ENCODE data around the gene HPSE.

Gene HPSE

DNA sequence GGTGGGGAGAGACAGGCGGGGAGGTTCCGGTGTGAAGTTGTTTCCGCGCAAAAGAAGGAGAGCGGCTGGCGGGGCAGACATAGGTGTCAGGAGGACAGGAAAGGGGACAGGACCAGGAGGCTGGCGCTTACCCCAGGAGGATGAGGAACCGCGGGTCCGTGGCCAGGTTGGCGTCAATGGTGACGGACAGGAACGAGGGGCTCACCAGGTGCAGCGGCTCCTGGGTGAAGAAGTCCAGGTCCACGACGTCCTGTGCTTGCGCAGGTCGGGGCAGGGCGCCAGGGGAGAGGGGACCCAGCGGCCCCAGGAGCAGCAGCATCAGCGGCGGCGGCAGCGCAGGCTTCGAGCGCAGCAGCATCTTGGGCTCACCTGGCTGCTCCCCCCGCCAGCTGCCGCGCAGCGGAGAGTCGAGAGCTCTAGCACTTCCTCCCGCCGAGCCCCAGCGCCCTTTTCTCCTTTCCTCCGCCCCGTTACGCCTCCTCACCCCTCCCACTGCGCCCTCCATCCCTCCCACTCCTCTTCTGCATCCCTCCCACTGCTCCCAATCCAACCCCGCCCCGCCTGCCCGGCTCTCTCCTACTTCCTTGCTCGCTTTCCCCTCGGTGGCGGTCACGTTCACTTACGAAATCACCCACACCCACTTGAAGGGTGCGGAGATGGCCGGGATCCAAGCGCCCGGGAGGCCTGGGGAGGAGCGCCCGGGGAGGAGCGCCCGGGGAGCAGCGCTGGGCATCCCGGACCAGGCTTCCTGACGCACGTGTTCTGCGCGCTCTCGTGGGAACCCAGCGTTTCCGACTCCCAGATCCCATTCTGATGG is at the start of gene HPSE:
HPSE (minus strand) TSS at position 424 of the 817 bp plus-strand sequence; CDS start at position 358, 66 bp downstream.
- peaks cover 5% of the 10 kb centered on the region for H3K9me3 ChIP-seq (ENCODE audit: severe bottlenecking)
- no peak for TF ChIP-seq CTCF (IDR thresholded peaks at IDR 0.05; ENCODE audit: low read depth, low read length)
- H3K36me3 ChIP-seq, result no peaks in the 10 kb centered on the region
- no peaks in the 10 kb centered on the region for H3K27me3 ChIP-seq (ENCODE audit: insufficient read depth, low read depth, severe bottlenecking)
- no peak within 1 kb of the TSS for H3K27ac ChIP-seq
- H3K4me3 ChIP-seq (ENCODE audit: low read depth, low read length), result peak within 1 kb of the TSS; percentile 48
- DNase-seq, result peak; percentile 88

GRCh38 chr4:83382850-83383249 is 48.2 kb upstream of the HPSE start:
- H3K27me3 ChIP-seq (ENCODE audit: insufficient read depth, low read depth, severe bottlenecking), result no peaks in the 10 kb centered on the region
- no peak overlapping the region for H3K27ac ChIP-seq

DNA sequence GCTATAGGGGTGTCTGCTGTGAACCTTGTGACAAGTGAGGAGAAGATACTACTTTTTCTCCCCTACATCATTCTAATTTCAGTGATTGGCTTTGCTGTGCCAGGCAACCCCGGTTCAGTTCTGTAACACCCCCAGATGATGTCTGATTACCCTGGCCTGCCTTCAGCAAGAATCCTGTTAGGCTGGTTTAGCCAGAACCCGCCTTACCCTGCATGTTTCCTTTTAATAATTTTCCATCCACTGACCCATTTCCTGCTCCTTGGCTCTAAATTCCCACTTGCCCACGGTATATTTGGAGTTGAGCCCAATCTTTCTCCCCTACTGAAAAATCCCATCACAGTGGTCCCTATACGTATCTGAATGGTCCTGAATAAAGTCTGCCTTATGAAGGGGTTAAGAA is 46.5 kb upstream of the HPSE start:
- H3K27me3 ChIP-seq (ENCODE audit: insufficient read depth, low read depth, severe bottlenecking), result no peaks in the 10 kb centered on the region
- peaks cover 6% of the 10 kb centered on the region for H3K9me3 ChIP-seq (ENCODE audit: severe bottlenecking)
- H3K36me3 ChIP-seq, result no peaks in the 10 kb centered on the region
- H3K27ac ChIP-seq, result no peak overlapping the region
- H3K4me3 ChIP-seq (ENCODE audit: low read depth, low read length), result no peak overlapping the region
- no peak for TF ChIP-seq CTCF (IDR thresholded peaks at IDR 0.05; ENCODE audit: low read depth, low read length)
- no peak for DNase-seq

More at GRCh38 chr4:83382850-83383249, 48.2 kb upstream of the HPSE start:
- Histone ChIP-seq H3K9me3 (ENCODE audit: severe bottlenecking) (peaks cover 6% of the 10 kb centered on the region), H3K4me3 (ENCODE audit: low read depth, low read length) (no peak overlapping the region), H3K36me3 (no peaks in the 10 kb centered on the region)
- TF ChIP-seq CTCF (IDR thresholded peaks at IDR 0.05; ENCODE audit: low read depth, low read length), result no peak
- no peak for DNase-seq

DNA sequence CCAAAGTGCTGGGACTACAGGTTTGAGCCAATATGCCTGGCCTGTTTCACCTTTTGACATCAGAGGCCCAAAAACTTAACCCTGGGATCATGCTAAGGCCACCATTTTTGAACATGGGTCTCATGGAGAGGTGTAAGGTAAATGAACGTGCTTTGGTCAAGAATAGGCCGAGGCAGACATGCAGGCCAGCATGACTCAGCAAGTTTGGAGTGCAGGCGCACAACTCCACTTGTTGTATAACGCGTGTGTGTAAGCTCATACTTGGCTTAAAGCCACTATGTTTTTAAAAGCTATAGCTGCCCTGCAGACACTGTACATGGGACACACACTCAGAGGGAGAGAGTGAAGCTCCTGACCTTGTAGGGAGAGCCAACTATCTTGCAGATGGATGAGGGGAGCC is 43.8 kb upstream of the HPSE start:
- H3K27ac ChIP-seq, result no peak overlapping the region
- peak; percentile 16 for DNase-seq
- no peaks in the 10 kb centered on the region for H3K36me3 ChIP-seq
- no peak overlapping the region for H3K4me3 ChIP-seq (ENCODE audit: low read depth, low read length)
- no peaks in the 10 kb centered on the region for H3K27me3 ChIP-seq (ENCODE audit: insufficient read depth, low read depth, severe bottlenecking)
- no peak for TF ChIP-seq CTCF (IDR thresholded peaks at IDR 0.05; ENCODE audit: low read depth, low read length)
- peaks cover 6% of the 10 kb centered on the region for H3K9me3 ChIP-seq (ENCODE audit: severe bottlenecking)

DNA sequence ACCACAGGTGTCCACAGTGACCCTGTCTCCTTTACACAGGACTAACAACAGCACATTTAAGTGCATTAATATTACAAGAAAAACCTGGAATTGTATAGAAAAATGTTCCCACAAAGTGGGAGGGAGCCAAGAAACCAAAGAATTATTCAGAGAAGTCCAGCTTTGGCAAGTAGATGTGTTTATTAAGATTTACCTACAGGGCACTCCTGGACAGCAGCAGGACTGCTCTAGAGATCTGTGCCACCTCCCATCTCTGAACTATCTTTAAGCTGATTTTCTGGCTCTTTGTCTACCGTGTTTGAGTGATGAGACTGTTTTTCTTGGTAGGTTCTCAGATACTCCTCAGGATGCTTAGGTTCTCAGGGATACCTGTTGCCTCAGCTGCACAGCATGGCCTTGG is 38.3 kb upstream of the HPSE start:
- Histone ChIP-seq H3K4me3 (ENCODE audit: low read depth, low read length) (no peak overlapping the region), H3K9me3 (ENCODE audit: severe bottlenecking) (no peaks in the 10 kb centered on the region), H3K27ac (no peak overlapping the region), H3K36me3 (no peaks in the 10 kb centered on the region), H3K27me3 (ENCODE audit: insufficient read depth, low read depth, severe bottlenecking) (no peaks in the 10 kb centered on the region)
- DNase-seq, result no peak
- TF ChIP-seq CTCF (IDR thresholded peaks at IDR 0.05; ENCODE audit: low read depth, low read length), result no peak

GRCh38 chr4:83371936-83372335 is 37.3 kb upstream of the HPSE start:
- DNase-seq, result no peak
- no peak overlapping the region for H3K4me3 ChIP-seq (ENCODE audit: low read depth, low read length)
- no peak for TF ChIP-seq CTCF (IDR thresholded peaks at IDR 0.05; ENCODE audit: low read depth, low read length)
- no peaks in the 10 kb centered on the region for H3K9me3 ChIP-seq (ENCODE audit: severe bottlenecking)
- no peak overlapping the region for H3K27ac ChIP-seq
- no peaks in the 10 kb centered on the region for H3K27me3 ChIP-seq (ENCODE audit: insufficient read depth, low read depth, severe bottlenecking)
- no peaks in the 10 kb centered on the region for H3K36me3 ChIP-seq
